GM12801 (cell line): ENCODE data around the gene MED29.

Experiments
- TF ChIP-seq, protein P1 (sequence below): IDR thresholded peaks from one replicate; pipeline ENCODE4 v1.5.1; 2011; ENCODE audit warnings: control low read depth; ENCODE audit not compliant: insufficient read length; ENCODE audit errors: extremely low read depth

MED29 gene

DNA sequence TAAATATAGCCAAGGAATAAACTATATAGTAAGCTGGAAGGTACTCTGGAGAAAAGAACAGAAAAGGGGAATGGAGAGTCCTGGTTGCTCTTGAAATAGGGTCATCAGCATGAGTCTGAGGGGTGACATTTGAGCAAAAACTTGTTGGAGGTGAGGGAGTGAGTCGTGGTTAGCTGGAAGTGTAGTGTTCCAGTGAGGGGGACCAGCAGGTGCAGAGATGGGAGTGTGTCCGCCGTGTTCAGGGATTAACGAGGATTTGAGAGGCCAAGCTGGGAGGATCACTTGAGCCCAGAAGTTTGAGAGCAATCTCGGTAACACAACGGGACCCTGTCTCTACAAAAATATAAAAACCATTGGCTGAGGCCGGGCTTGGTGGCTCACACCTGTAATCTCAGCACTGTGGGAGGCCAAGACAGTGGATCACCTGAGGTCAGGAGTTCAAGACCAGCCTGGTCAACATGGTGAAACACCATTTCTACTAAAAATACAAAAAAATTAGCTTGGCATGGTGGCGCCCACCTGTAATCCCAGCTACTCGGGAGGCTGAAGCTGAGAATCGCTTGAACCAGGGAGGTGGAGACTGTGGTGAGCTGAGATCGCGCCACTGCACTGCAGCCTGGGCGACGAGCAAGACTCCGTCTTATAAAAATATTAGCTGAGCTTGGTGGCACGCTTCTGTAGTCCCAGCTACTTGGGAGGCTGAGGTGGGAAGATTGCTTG is 55.3 kb downstream of the MED29 start:
- TF ChIP-seq, protein P1, sequence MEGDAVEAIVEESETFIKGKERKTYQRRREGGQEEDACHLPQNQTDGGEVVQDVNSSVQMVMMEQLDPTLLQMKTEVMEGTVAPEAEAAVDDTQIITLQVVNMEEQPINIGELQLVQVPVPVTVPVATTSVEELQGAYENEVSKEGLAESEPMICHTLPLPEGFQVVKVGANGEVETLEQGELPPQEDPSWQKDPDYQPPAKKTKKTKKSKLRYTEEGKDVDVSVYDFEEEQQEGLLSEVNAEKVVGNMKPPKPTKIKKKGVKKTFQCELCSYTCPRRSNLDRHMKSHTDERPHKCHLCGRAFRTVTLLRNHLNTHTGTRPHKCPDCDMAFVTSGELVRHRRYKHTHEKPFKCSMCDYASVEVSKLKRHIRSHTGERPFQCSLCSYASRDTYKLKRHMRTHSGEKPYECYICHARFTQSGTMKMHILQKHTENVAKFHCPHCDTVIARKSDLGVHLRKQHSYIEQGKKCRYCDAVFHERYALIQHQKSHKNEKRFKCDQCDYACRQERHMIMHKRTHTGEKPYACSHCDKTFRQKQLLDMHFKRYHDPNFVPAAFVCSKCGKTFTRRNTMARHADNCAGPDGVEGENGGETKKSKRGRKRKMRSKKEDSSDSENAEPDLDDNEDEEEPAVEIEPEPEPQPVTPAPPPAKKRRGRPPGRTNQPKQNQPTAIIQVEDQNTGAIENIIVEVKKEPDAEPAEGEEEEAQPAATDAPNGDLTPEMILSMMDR = no peak

DNA sequence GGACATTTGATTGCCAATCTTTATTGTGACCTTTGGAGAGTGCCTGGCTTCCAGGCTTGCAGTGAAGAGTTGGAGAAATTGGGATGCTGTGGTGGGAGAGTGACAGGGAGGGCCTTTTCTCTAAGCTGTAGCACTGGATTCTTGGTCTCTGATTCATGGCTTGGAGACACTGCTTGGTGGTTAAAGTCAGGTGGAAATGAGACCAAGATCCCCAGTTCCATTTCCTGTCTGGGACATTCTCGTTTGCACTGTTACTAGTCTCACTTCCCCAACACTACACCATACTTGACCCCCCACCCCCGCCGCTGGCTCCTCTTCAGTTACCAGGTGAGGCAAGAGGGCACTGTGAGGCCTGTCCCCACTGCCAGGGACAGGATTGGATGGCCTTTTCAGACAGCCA is 57.1 kb downstream of the MED29 start:
- TF ChIP-seq, protein P1 = no peak

DNA sequence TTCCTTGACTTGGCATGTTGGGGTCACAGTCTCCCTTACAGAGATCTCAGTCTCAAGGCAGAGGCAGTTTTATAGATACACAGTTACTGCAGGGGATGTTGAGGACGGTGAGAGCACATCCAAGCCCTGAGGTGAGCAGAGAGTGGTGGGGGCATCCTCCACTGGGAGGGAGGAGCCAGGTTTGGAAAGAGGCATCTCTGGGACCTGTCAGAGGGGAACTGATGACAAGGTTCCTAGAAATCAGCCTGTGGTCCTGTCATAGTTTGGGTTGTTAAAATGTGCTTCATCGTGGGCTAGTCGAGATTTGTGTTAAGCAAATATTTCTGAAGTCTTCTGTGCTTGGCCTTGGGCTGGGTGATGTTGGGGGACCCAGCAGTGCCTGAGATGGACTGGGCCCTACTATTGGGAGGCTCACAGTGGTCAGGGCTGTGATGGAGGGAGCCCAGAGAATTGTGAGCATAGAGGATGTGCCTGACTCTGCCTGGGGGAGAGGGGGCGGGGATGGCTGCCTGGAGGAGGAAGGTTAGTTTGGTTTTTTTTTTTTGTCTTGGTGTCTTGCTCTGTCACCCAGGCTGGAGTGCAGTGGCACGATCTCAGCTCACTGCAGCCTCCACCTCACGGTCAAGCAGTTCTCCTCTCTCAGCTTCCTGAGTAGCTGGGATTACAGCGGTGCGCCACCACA is 58.1 kb downstream of the MED29 start:
- TF ChIP-seq, protein P1 = no peak
